ENCODE results near the gene GPR12.

DNA sequence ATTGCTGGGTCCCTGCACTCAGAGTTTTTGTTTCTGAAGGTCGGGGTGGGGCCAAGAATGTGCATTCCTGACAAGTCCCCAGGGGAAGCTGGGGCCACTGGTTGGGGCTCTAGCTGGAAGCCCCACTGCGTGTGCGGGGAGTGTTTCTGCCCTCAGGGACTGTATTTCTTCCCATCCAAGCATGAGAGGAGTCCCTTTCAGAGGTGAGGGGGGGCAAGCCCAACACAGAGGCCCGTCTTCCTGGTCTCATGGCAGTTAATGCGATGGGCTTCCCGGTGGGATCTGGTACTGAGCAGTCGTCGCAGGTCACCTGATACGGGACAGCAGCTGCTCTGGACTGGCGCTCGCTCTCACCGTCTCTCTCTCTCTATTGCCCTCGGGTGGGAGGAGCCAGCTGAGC is 50.4 kb downstream of the GPR12 start:
- TF ChIP-seq, protein P1, sequence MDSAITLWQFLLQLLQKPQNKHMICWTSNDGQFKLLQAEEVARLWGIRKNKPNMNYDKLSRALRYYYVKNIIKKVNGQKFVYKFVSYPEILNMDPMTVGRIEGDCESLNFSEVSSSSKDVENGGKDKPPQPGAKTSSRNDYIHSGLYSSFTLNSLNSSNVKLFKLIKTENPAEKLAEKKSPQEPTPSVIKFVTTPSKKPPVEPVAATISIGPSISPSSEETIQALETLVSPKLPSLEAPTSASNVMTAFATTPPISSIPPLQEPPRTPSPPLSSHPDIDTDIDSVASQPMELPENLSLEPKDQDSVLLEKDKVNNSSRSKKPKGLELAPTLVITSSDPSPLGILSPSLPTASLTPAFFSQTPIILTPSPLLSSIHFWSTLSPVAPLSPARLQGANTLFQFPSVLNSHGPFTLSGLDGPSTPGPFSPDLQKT (IDR thresholded peaks at IDR 0.05; ENCODE audit: borderline replicate concordance, low read depth, low read length): no peak
- no peak for TF ChIP-seq YY1 (tag by site-specific recombination; IDR thresholded peaks at IDR 0.05)

Measured in HEK293 (cell line).